Ovary (tissue), 3 donors: ENCODE measurements around the gene MCF2L.

Experiments used
- CTCF ChIP-seq, 3 donors: fragments of 450-650 bp in 2 of 3; fragments of 200-600 bp in 1 of 3; IDR thresholded peaks; one replicate each; pipeline versions ENCODE4 v1.5.1 to v1.8.0; 2016 to 2022; ENCODE audit warnings: antibody characterized with exemption in 3 of 3, mild to moderate bottlenecking in 1 of 3
- EP300 ChIP-seq: sonication (generic); formaldehyde crosslinking; IDR thresholded peaks from one replicate; pipeline ENCODE4 v1.6.1; 2017; ENCODE audit warnings: antibody characterized with exemption
- POLR2A ChIP-seq: fragments of 450-650 bp; IDR thresholded peaks from one replicate; pipeline ENCODE4 v1.6.1; 2017; ENCODE audit warnings: antibody characterized with exemption, mild to moderate bottlenecking, moderate library complexity
- donor health status: DM: no; HTN: no; CAD: no.

GRCh38 chr13:112976526-112976925, 7.5 kb downstream of the MCF2L start:
- TF ChIP-seq CTCF (IDR thresholded peaks at IDR 0.05) (no peak), POLR2A (no peak), EP300 (no peak)
